ENCODE measurements around the gene FIBIN. TPM values are rescaled to one million over a fixed set of nuclear protein-coding genes. Genes with fewer than 3 reads are reported as not detected.

Gene FIBIN
- total RNA-seq, 4 donors from 2014 or later, result 1.6 to 10.6 (median 2.5) TPM; not detected in 1

GRCh38 chr11:27008811-27009535 is 15.1 kb downstream of the FIBIN start:
- Histone ChIP-seq H3K27ac (no peak overlapping the region), H3K9me3 (no peaks in the 10 kb centered on the region), H3K27me3 (no peaks in the 10 kb centered on the region), H3K4me3 (no peak overlapping the region), H3K4me1 (no peaks in the 10 kb centered on the region), H3K36me3 (no peaks in the 10 kb centered on the region)
- DNase-seq, result no peak
- TF ChIP-seq POLR2A (IDR thresholded peaks at IDR 0.05) (no peak), CTCF (IDR thresholded peaks at IDR 0.05) (no peak)

- H3K4me1 ChIP-seq, result no peaks in the 10 kb centered on the region
- H3K4me3 ChIP-seq, result no peak overlapping the region
- TF ChIP-seq POLR2A (IDR thresholded peaks at IDR 0.05), result no peak
- TF ChIP-seq CTCF (IDR thresholded peaks at IDR 0.05), result no peak
These were observed 17.8 kb downstream of the FIBIN start for GRCh38 chr11:27011560-27012233.

GRCh38 chr11:27012234-27012921 is 18.5 kb downstream of the FIBIN start:
- H3K9me3 ChIP-seq, result no peaks in the 10 kb centered on the region
- H3K36me3 ChIP-seq, result no peaks in the 10 kb centered on the region
- TF ChIP-seq POLR2A (IDR thresholded peaks at IDR 0.05), result no peak
- peak overlapping the region in 1 of 4 donors; percentile 3 for H3K27ac ChIP-seq
- no peak overlapping the region for H3K4me3 ChIP-seq
- DNase-seq, result no peak
- no peaks in the 10 kb centered on the region for H3K27me3 ChIP-seq
- no peaks in the 10 kb centered on the region for H3K4me1 ChIP-seq

More at GRCh38 chr11:27011560-27012233, 17.8 kb downstream of the FIBIN start:
- DNase-seq, result no peak
- no peaks in the 10 kb centered on the region for H3K27me3 ChIP-seq
- H3K27ac ChIP-seq, result peak overlapping the region in 1 of 4 donors; percentile 3
- no peaks in the 10 kb centered on the region for H3K9me3 ChIP-seq
- H3K36me3 ChIP-seq, result no peaks in the 10 kb centered on the region

- no peaks in the 10 kb centered on the region for H3K27me3 ChIP-seq
- TF ChIP-seq CTCF (IDR thresholded peaks at IDR 0.05), result no peak
- TF ChIP-seq POLR2A (IDR thresholded peaks at IDR 0.05), result no peak
These were observed 20.0 kb downstream of the FIBIN start for GRCh38 chr11:27013781-27014361.

GRCh38 chr11:27018902-27019529 is 25.1 kb downstream of the FIBIN start:
- no peak for DNase-seq
- no peak for TF ChIP-seq CTCF (IDR thresholded peaks at IDR 0.05)
- TF ChIP-seq POLR2A (IDR thresholded peaks at IDR 0.05), result no peak
- no peaks in the 10 kb centered on the region for H3K4me1 ChIP-seq
- H3K4me3 ChIP-seq, result no peak overlapping the region
- no peak overlapping the region for H3K27ac ChIP-seq
- H3K27me3 ChIP-seq, result no peaks in the 10 kb centered on the region
- H3K9me3 ChIP-seq, result no peaks in the 10 kb centered on the region
- H3K36me3 ChIP-seq, result no peaks in the 10 kb centered on the region

More at GRCh38 chr11:27013781-27014361, 20.0 kb downstream of the FIBIN start:
- Histone ChIP-seq H3K36me3 (no peaks in the 10 kb centered on the region), H3K4me1 (no peaks in the 10 kb centered on the region), H3K4me3 (no peak overlapping the region), H3K9me3 (no peaks in the 10 kb centered on the region), H3K27ac (no peak overlapping the region)
- DNase-seq, result no peak

Data from Peyer's patch (tissue), 4 donors.